ENCODE results near the gene IL1RAPL1. TPM values are rescaled to one million over a fixed set of nuclear protein-coding genes. Genes with fewer than 3 reads are reported as not detected.

Gene IL1RAPL1
- total RNA-seq, 3 donors from 2014 or later, result 0.16 to 0.44 TPM; not detected in 1

- no peak for DNase-seq (ENCODE audit: low spot score in 2 of 2)
- TF ChIP-seq CTCF (IDR thresholded peaks at IDR 0.05), result no peak
- TF ChIP-seq POLR2AphosphoS5 (IDR thresholded peaks at IDR 0.05), result no peak
- TF ChIP-seq POLR2A (IDR thresholded peaks at IDR 0.05), result no peak
- intact Hi-C loops (cut with DNase I; ENCODE audit: low total_unique reads), result no loop called here
Observed at GRCh38 chrX:28595346-28595745, 8.1 kb downstream of the IL1RAPL1 start.

GRCh38 chrX:28599957-28600356, 12.7 kb downstream of the IL1RAPL1 start:
- H3K9me3 ChIP-seq, result no peaks in the 10 kb centered on the region
- TF ChIP-seq POLR2AphosphoS5 (IDR thresholded peaks at IDR 0.05) (no peak), CTCF (IDR thresholded peaks at IDR 0.05) (no peak), POLR2A (IDR thresholded peaks at IDR 0.05) (no peak)
- DNase-seq (ENCODE audit: low spot score in 2 of 2), result no peak
- no peak overlapping the region for H3K27ac ChIP-seq
- peaks cover 0 to 10% of the 10 kb centered on the region in 2 donors for H3K27me3 ChIP-seq
- no peak overlapping the region for H3K4me3 ChIP-seq
- no peaks in the 10 kb centered on the region for H3K36me3 ChIP-seq
- intact Hi-C loops (cut with DNase I; ENCODE audit: low total_unique reads), result no loop called here
- no peaks in the 10 kb centered on the region for H3K4me1 ChIP-seq

More at GRCh38 chrX:28595346-28595745, 8.1 kb downstream of the IL1RAPL1 start:
- H3K27ac ChIP-seq, result no peak overlapping the region
- H3K9me3 ChIP-seq, result no peaks in the 10 kb centered on the region
- H3K4me1 ChIP-seq, result no peaks in the 10 kb centered on the region
- no peak overlapping the region for H3K4me3 ChIP-seq
- no peaks in the 10 kb centered on the region for H3K36me3 ChIP-seq
- peaks cover 0 to 17% of the 10 kb centered on the region in 2 donors for H3K27me3 ChIP-seq

- H3K4me1 ChIP-seq, result no peaks in the 10 kb centered on the region
- TF ChIP-seq POLR2A (IDR thresholded peaks at IDR 0.05), result no peak
- TF ChIP-seq CTCF (IDR thresholded peaks at IDR 0.05), result no peak
- TF ChIP-seq POLR2AphosphoS5 (IDR thresholded peaks at IDR 0.05), result no peak
- intact Hi-C loops (cut with DNase I; ENCODE audit: low total_unique reads), result no loop called here
- no peak overlapping the region for H3K4me3 ChIP-seq
- H3K27ac ChIP-seq, result no peak overlapping the region
- no peaks in the 10 kb centered on the region for H3K9me3 ChIP-seq
- no peak for DNase-seq (ENCODE audit: low spot score in 2 of 2)
- peaks cover 0 to 12% of the 10 kb centered on the region in 2 donors for H3K27me3 ChIP-seq
- no peaks in the 10 kb centered on the region for H3K36me3 ChIP-seq
Observed at GRCh38 chrX:28609003-28609402, 21.8 kb downstream of the IL1RAPL1 start.

GRCh38 chrX:28609917-28610613, 22.8 kb downstream of the IL1RAPL1 start:
- H3K9me3 ChIP-seq, result no peaks in the 10 kb centered on the region
- no peaks in the 10 kb centered on the region for H3K36me3 ChIP-seq
- H3K27ac ChIP-seq, result no peak overlapping the region
- DNase-seq (ENCODE audit: low spot score in 2 of 2), result no peak
- TF ChIP-seq POLR2AphosphoS5 (IDR thresholded peaks at IDR 0.05) (no peak), POLR2A (IDR thresholded peaks at IDR 0.05) (no peak), CTCF (IDR thresholded peaks at IDR 0.05) (no peak)
- H3K27me3 ChIP-seq, result peaks cover 0 to 12% of the 10 kb centered on the region in 2 donors
- intact Hi-C loops (cut with DNase I; ENCODE audit: low total_unique reads), result no loop called here
- H3K4me3 ChIP-seq, result no peak overlapping the region
- H3K4me1 ChIP-seq, result no peaks in the 10 kb centered on the region

- Histone ChIP-seq H3K4me3 (no peak overlapping the region), H3K4me1 (no peaks in the 10 kb centered on the region), H3K9me3 (no peaks in the 10 kb centered on the region), H3K36me3 (no peaks in the 10 kb centered on the region), H3K27me3 (peaks cover 0 to 12% of the 10 kb centered on the region in 2 donors), H3K27ac (no peak overlapping the region)
- TF ChIP-seq CTCF (IDR thresholded peaks at IDR 0.05) (no peak), POLR2AphosphoS5 (IDR thresholded peaks at IDR 0.05) (no peak), POLR2A (IDR thresholded peaks at IDR 0.05) (no peak)
- no peak for DNase-seq (ENCODE audit: low spot score in 2 of 2)
- intact Hi-C loops (cut with DNase I; ENCODE audit: low total_unique reads), result no loop called here
Observed at GRCh38 chrX:28610746-28611145, 23.5 kb downstream of the IL1RAPL1 start.

Data from breast epithelium (tissue), 4 donors.